ENCODE data around the gene REP15.

- TF ChIP-seq CTCF (IDR thresholded peaks at IDR 0.05) = no peak
- no peak for TF ChIP-seq POLR2A (IDR thresholded peaks at IDR 0.05)
These were observed 6.6 kb upstream of the REP15 start for GRCh38 chr12:27689558-27690180.
